CD4-positive, alpha-beta T cell treated with Interleukin-21 for 1 hour (primary cell): ENCODE data around the gene NINJ1.

Source experiments
- DNase-seq: peaks from one replicate; pipeline ENCODE4 v3.0.0-alpha.2; 2020

NINJ1 gene

GRCh38 chr9:93099551-93100275 is 34.3 kb downstream of the NINJ1 start:
- no peak for DNase-seq

- peak; percentile 58 for DNase-seq
These were observed 35.7 kb downstream of the NINJ1 start for GRCh38 chr9:93098236-93098946.

- DNase-seq, result no peak
These were observed 36.4 kb downstream of the NINJ1 start for GRCh38 chr9:93097511-93098201.

- DNase-seq, result no peak
These were observed 37.2 kb downstream of the NINJ1 start for GRCh38 chr9:93096811-93097382.

GRCh38 chr9:93096131-93096802 is 37.8 kb downstream of the NINJ1 start, which contains the start of gene CARD19:
CARD19 (plus strand) TSS chr9:93096217; CDS start chr9:93096346, 129 bp downstream.
- peak; percentile 64 for DNase-seq

- peak; percentile 100 for DNase-seq
These were observed 38.6 kb downstream of the NINJ1 start for GRCh38 chr9:93095205-93096130.

- no peak for DNase-seq
These were observed 39.3 kb downstream of the NINJ1 start for GRCh38 chr9:93094658-93095204.

- DNase-seq, result no peak
These were observed 40.0 kb downstream of the NINJ1 start for GRCh38 chr9:93093877-93094657.

- no peak for DNase-seq
These were observed 40.7 kb downstream of the NINJ1 start for GRCh38 chr9:93093127-93093876.

- no peak for DNase-seq
These were observed 41.6 kb downstream of the NINJ1 start for GRCh38 chr9:93092251-93092991.

GRCh38 chr9:93091453-93092081 is 42.5 kb downstream of the NINJ1 start:
- no peak for DNase-seq

GRCh38 chr9:93091056-93091452 is 43.0 kb downstream of the NINJ1 start:
- DNase-seq, result no peak

- DNase-seq, result no peak
These were observed 43.9 kb downstream of the NINJ1 start for GRCh38 chr9:93090091-93090655.

GRCh38 chr9:93089481-93089991 is 44.5 kb downstream of the NINJ1 start:
- no peak for DNase-seq

- no peak for DNase-seq
These were observed 45.0 kb downstream of the NINJ1 start for GRCh38 chr9:93089024-93089423.

GRCh38 chr9:93088656-93089015 is 45.4 kb downstream of the NINJ1 start:
- DNase-seq, result no peak

- no peak for DNase-seq
These were observed 45.9 kb downstream of the NINJ1 start for GRCh38 chr9:93087971-93088655.
